ENCODE measurements around the gene GALNT11.

Gene GALNT11

DNA sequence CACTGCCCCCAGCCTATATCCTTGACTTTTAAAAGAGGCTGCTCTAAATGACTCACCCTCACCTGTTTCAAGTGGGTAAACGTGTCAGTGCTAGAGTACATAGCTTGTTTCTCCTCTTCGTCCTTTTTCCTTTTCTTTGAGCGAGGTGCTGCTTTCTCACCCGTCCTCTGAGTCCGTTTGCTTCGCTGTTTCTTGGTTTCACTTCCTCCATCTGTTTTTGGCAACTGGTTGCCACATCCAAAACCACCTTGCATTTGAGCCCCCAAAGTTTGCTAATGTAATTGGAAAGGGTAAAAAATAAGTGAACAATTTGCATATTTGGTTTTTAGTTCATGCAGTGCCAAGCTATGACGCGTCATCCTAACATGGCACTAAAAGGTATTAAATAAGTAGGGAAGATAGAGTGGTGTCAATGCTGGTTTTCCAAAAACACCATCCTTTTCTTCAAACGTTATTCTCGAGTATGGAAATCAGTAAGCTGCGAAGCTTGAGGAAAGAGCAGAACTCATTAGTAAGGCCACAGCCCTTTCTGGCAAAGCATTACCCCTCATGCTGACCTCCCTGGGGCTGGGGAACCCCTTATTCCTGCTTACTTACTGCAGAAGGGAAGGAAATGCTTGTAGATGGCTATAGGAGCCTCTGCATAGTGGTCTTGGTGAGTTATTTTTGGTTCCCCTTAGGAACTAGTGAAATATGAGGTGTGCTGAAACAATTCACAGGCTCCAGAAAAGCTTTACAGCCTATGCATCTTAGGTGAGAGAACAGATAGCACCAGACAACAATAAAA lies 133.5 kb downstream of the GALNT11 start:
- DNase-seq = no peak

DNA sequence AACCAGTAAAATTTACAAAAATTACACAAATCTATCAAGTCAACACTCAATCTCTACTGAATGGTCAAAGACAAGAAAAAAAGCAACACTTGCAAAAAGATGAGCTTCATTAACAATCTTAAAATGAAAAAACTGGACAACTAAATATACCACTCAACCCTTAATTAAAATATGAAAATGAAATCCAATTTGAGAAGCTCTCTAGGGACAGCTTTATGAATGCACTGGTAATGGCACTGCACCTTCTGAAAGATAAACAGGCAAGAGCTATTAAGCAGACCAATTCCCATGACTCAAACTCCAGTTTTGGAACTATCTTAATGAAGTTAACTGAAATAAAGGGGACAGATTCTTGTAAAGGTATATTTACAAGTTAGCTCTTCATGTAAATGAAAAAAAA lies 135.7 kb downstream of the GALNT11 start:
- no peak for DNase-seq

DNA sequence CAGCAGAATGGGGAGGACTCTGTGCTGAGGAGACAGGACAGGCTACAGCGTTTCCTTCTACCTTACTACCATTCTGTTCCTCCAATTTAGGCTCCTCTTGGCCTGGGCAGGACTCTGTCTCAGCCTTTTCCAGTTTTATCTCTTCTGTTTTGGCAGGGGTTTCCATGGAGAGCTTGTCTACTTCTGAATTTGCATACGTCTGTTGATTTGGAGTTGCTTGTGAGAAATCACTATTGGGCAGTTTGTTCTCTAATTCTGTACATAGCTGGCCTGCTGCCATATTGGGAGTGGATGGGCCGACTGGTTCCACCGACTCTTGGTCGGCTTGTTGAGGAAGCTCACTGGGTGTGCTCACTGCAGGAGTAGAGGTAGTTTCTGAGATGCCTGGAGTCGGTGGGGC lies 136.8 kb downstream of the GALNT11 start:
- DNase-seq = no peak
